GM18870 (cell line): ENCODE results near the gene GRIK2.

Experiments used
- ATAC-seq: cut with Tn5 transposase; IDR thresholded peaks from one replicate; pipeline ENCODE4 v1.9.1; 2021; ENCODE audit warnings: moderate library complexity; ENCODE audit not compliant: unreplicated experiment

The GRIK2 gene

GRCh38 chr6:101534821-101535220 lies 141.3 kb downstream of the GRIK2 start:
- ATAC-seq: no peak

GRCh38 chr6:101537753-101538316 lies 144.3 kb downstream of the GRIK2 start:
- ATAC-seq: peak; percentile 43

GRCh38 chr6:101539510-101540245 lies 146.2 kb downstream of the GRIK2 start:
- no peak for ATAC-seq

GRCh38 chr6:101541894-101542293 lies 148.4 kb downstream of the GRIK2 start:
- no peak for ATAC-seq

GRCh38 chr6:101543796-101544195 lies 150.3 kb downstream of the GRIK2 start:
- ATAC-seq: no peak

- ATAC-seq: no peak
Observed at GRCh38 chr6:101544286-101544685, 150.8 kb downstream of the GRIK2 start.

- no peak for ATAC-seq
Observed at GRCh38 chr6:101545191-101545590, 151.7 kb downstream of the GRIK2 start.

GRCh38 chr6:101550451-101550850 lies 156.9 kb downstream of the GRIK2 start:
- no peak for ATAC-seq

GRCh38 chr6:101554231-101554630 lies 160.7 kb downstream of the GRIK2 start:
- ATAC-seq: no peak

- no peak for ATAC-seq
Observed at GRCh38 chr6:101558712-101559111, 165.2 kb downstream of the GRIK2 start.

GRCh38 chr6:101572627-101573026 lies 179.1 kb downstream of the GRIK2 start:
- no peak for ATAC-seq

- no peak for ATAC-seq
Observed at GRCh38 chr6:101577091-101577490, 183.6 kb downstream of the GRIK2 start.

GRCh38 chr6:101578306-101578705 lies 184.8 kb downstream of the GRIK2 start:
- no peak for ATAC-seq

- no peak for ATAC-seq
Observed at GRCh38 chr6:101582792-101583191, 189.3 kb downstream of the GRIK2 start.

GRCh38 chr6:101585501-101585900 lies 192.0 kb downstream of the GRIK2 start:
- ATAC-seq: no peak

- no peak for ATAC-seq
Observed at GRCh38 chr6:101588343-101588742, 194.8 kb downstream of the GRIK2 start.

GRCh38 chr6:101595276-101595675 lies 201.8 kb downstream of the GRIK2 start:
- no peak for ATAC-seq

- ATAC-seq: no peak
Observed at GRCh38 chr6:101597693-101598092, 204.2 kb downstream of the GRIK2 start.

- no peak for ATAC-seq
Observed at GRCh38 chr6:101605426-101605825, 211.9 kb downstream of the GRIK2 start.

GRCh38 chr6:101605874-101606273 lies 212.4 kb downstream of the GRIK2 start:
- peak; percentile 96 for ATAC-seq

GRCh38 chr6:101607111-101607690 lies 213.7 kb downstream of the GRIK2 start:
- no peak for ATAC-seq

- no peak for ATAC-seq
Observed at GRCh38 chr6:101608703-101609102, 215.2 kb downstream of the GRIK2 start.
